AG04450 (cell line): ENCODE results near the gene MEGF8. TPM values are rescaled to one million over a fixed set of nuclear protein-coding genes. Genes with fewer than 3 reads are reported as not detected.

Experiments
- CTCF ChIA-PET: fragments of 300-600, 350-600 bp; formaldehyde crosslinking; extraction: SDS; loops from one replicate; lab custom pipeline; 2022; ENCODE audit warnings: antibody characterized with exemption, inconsistent platforms; lab: Charles Lee
- POLR2A ChIA-PET: fragments of 350-600 bp; formaldehyde crosslinking; extraction: SDS; loops from one replicate; lab custom pipeline; 2021; ENCODE audit warnings: antibody characterized with exemption, inconsistent platforms; lab: Yijun Ruan, JAX
- DNase-seq: peaks from one replicate; pipeline ENCODE4 v3.0.0-alpha.2; 2011; ENCODE audit warnings: low read depth, low spot score
- H3K27ac ChIP-seq: one replicate; pipeline ENCODE4 v1.5.1; 2012; ENCODE audit warnings: low read depth, low read length, control low read depth
- H3K27me3 ChIP-seq: one replicate; pipeline ENCODE4 v1.6.0; 2012; ENCODE audit warnings: low read length; ENCODE audit not compliant: control insufficient read depth, insufficient read depth
- H3K4me3 ChIP-seq: 2 replicates; pipeline ENCODE4 v1.5.1; 2011; ENCODE audit warnings: mild to moderate bottlenecking, low read depth, low read length, control low read depth
- H3K9me3 ChIP-seq: 2 replicates; pipeline ENCODE4 v1.5.1; 2012; ENCODE audit warnings: low read length; ENCODE audit not compliant: control insufficient read depth, insufficient read depth
- polyA plus RNA-seq: library from polyadenylated mRNA; depleted of rRNA; stranded (reverse); fragments of >200 nt; gene quantifications from 2 replicates; pipeline ENCODE4 v1.2.3, GENCODE V29; 2011
- TF ChIP-seq, protein P1 (sequence below): IDR thresholded peaks from 2 replicates; pipeline ENCODE4 v1.5.1; 2011; ENCODE audit warnings: low read depth, low read length, control low read depth, inconsistent platforms

The MEGF8 gene
- polyA plus RNA-seq, 1 experiment: 10.6 TPM

- CTCF ChIA-PET: no interaction called here
- POLR2A ChIA-PET: interaction anchor here (0.6 kb wide), 1 partner anchor 131 kb away, joined by 4 read pairs; no protein-coding TSS in a partner anchor
- Histone ChIP-seq H3K27me3 (no peaks in the 10 kb centered on the region), H3K27ac (no peak overlapping the region), H3K4me3 (no peak overlapping the region), H3K9me3 (no peaks in the 10 kb centered on the region; the same call in 1 of the 2 replicates)
- TF ChIP-seq, protein P1, sequence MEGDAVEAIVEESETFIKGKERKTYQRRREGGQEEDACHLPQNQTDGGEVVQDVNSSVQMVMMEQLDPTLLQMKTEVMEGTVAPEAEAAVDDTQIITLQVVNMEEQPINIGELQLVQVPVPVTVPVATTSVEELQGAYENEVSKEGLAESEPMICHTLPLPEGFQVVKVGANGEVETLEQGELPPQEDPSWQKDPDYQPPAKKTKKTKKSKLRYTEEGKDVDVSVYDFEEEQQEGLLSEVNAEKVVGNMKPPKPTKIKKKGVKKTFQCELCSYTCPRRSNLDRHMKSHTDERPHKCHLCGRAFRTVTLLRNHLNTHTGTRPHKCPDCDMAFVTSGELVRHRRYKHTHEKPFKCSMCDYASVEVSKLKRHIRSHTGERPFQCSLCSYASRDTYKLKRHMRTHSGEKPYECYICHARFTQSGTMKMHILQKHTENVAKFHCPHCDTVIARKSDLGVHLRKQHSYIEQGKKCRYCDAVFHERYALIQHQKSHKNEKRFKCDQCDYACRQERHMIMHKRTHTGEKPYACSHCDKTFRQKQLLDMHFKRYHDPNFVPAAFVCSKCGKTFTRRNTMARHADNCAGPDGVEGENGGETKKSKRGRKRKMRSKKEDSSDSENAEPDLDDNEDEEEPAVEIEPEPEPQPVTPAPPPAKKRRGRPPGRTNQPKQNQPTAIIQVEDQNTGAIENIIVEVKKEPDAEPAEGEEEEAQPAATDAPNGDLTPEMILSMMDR: no peak
- no peak for DNase-seq
These were observed 45.3 kb downstream of the MEGF8 start for GRCh38 chr19:42370626-42371175.

DNA sequence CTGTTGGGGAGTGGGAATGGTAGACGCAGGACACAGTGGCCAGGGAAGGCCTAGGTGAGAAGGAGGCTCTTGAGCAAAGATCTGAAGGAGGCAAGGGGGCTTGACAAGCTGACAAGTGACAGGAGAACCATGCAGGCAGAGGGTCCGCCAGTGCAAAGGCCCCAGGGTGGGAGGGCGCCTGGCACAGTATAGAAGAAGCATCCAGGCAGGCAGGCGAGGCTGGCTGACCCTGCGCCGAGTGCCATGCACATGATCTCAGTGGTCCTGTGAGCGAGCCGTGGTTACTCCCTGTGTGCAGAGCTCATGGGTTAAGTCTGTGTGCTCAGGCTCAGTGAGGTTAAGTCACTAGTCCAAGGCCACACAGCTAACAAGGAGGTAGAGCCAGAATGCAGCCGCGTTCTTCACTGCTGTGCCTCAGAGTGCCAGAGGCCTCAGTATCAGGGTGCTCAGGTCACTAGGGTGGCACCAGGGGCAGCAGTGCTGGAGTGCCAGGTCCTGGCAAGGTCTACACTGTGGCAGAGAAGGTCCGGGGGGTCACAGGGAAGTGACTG, 49.5 kb downstream of the MEGF8 start:
- Histone ChIP-seq H3K27ac (no peak overlapping the region), H3K27me3 (no peaks in the 10 kb centered on the region), H3K9me3 (no peaks in the 10 kb centered on the region; the same call in 1 of the 2 replicates), H3K4me3 (no peak overlapping the region)
- no peak for DNase-seq
- ChIA-PET CTCF (no interaction called here), POLR2A (no interaction called here)
- TF ChIP-seq, protein P1: no peak

DNA sequence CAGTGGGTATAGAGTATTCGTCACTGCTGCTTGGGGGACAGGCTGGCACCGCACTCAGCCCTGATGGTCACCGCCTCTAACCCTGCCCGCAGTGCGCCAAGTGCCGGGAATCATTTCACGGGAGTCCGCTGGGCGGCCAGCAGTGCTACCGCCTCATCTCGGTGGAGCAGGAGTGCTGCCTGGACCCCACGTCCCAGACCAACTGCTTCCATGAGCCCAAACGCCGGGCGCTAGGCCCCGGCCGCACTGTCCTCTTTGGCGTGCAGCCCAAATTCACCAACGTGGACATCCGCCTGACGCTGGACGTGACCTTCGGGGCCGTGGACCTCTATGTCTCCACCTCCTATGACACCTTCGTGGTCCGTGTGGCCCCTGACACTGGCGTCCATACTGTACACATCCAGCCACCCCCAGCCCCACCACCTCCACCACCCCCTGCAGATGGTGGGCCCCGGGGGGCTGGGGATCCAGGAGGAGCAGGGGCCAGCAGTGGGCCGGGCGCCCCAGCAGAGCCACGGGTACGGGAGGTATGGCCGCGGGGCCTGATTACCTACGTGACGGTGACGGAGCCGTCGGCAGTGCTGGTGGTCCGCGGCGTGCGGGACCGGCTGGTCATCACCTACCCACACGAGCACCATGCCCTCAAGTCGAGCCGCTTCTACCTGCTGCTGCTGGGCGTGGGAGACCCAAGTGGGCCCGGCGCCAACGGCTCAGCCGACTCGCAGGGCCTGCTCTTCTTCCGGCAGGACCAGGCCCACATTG, 50.2 kb downstream of the MEGF8 start:
- DNase-seq: no peak
- Histone ChIP-seq H3K27ac (no peak overlapping the region), H3K9me3 (no peaks in the 10 kb centered on the region; the same call in 1 of the 2 replicates), H3K27me3 (no peaks in the 10 kb centered on the region), H3K4me3 (no peak overlapping the region)
- ChIA-PET POLR2A (interaction anchor here (0.7 kb wide), 1 partner anchor 65 kb away, joined by 3 read pairs; no protein-coding TSS in a partner anchor), CTCF (no interaction called here)
- TF ChIP-seq, protein P1: no peak

- no peaks in the 10 kb centered on the region for H3K27me3 ChIP-seq
- no peak for DNase-seq
- H3K27ac ChIP-seq: no peak overlapping the region
- no peak overlapping the region for H3K4me3 ChIP-seq
- ChIA-PET CTCF (no interaction called here), POLR2A (interaction anchor here (0.7 kb wide), 1 partner anchor 64 kb away, joined by 3 read pairs; no protein-coding TSS in a partner anchor)
- TF ChIP-seq, protein P1: no peak
- no peaks in the 10 kb centered on the region; the same call in 1 of the 2 replicates for H3K9me3 ChIP-seq
These were observed 50.7 kb downstream of the MEGF8 start for GRCh38 chr19:42376177-42376555.
